GM19397 (cell line): ENCODE measurements around the gene KRT28.
"Not testable (repeated sequence)": the region's sequence is repeated elsewhere in the genome, so short reads cannot be mapped to it uniquely, and the experiment has no call there.

Experiments
- ATAC-seq: cut with Tn5 transposase; IDR thresholded peaks from one replicate; pipeline ENCODE4 v1.9.1; 2021; ENCODE audit warnings: mild to moderate bottlenecking, moderate library complexity; ENCODE audit not compliant: unreplicated experiment

KRT28 gene

DNA sequence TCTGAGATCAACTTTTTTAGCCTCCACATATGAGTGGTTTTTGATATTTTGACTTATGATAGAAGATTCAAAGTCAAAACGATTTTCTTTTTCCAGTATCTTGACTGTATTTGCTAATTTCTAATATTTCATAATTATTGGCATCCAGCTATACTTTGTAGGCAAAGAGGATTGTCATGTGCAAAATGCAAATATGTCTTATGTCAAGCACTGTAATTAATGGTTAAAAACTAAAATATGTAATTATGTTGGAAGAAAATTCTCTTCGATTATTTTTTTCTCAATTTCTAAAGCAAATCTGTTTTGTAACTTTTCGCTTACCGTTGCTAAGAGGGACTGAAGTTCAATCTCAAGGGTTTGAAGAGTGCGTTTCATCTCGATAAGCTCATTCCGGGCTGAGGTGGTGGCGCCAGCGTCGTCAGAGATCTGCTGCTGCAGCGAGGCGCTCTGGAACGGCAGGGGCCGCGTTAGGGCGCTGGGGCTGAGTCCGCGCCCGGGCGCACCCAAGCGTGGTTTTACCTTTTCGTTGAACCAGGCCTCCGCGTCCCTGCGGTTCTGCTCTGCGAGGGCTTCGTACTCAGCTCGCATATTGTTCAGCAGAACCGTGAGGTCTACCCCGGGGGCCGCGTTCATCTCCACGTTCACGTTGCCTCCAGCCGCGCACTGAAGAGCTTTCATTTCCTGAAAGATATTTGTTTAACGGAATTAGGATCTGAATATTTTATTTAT lies 20.4 kb downstream of the KRT28 start:
- ATAC-seq = no peak

DNA sequence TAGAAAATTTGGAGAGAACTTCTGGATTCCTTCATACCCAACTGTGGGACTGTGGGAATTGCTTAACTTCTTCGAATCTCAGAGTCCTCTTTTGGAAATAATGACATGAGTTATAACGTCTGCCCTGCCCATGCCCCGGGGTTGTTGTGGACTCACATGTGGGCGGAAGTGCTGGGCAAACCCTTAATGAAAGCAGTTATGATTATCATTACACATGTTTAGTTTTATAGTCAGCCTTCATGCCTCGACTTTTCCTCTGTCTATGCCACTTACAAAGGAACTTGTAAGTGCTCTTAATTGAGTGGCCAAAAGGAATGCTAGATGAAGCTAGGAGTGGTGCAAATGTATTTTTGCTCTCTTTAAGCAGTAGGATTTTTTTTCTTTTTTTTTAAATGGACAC lies 21.3 kb downstream of the KRT28 start:
- ATAC-seq = no peak

DNA sequence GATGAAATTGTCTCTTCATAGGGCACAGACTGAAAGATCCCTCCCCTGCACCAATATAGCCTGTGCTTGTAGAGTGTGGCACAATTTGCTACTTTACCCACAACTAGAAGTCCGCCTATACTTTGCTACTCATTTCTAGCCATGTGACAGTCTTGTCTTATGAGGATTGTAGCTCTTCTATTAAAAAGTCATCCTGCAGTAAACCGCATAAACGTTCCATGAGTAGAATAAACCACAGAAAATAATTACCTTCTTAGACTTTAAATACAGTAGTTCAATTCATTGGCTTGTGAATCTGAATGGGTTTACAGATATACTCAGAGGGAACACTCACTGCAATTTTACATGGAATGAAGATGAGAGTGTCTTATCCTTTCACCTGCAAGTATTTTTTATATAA lies 21.8 kb downstream of the KRT28 start:
- no peak for ATAC-seq

DNA sequence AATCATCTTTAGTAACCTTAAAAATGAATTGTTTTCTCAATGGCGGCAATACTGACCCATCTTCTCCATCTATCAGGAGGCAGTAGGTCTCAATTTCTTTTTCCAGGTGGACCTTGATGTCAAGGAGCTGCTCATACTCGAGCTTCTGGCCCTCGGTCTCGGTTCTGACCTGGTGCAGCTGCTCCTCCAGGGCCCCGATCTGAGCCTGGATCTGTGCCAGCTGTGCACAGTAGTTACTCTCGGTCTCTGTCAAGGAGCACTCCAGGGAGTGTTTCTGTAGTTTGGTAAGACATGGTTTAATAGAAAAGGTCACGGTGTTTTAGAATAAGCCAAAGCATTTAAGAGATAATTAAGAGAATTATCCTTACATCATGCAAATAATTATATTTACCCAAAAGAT lies 22.3 kb downstream of the KRT28 start:
- no peak for ATAC-seq

DNA sequence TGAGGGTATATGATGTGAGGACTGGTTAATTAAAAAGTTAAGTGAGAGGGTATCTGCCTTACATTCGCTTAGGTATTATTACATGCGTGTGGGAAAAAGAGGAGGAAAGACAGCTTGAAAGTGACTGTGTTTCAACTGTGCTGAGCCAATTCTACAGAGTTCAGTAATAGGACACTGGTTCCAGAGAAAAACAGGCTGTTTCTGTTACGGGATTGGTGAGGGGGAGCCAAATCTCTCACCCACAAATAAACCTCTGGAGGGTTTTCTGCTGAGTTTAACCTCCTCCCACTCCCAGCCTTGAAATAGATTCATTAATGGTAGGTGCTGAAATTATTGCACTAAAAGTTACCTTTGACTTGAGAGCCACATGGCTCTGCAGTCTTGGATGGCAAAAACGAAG lies 23.8 kb downstream of the KRT28 start:
- no peak for ATAC-seq

DNA sequence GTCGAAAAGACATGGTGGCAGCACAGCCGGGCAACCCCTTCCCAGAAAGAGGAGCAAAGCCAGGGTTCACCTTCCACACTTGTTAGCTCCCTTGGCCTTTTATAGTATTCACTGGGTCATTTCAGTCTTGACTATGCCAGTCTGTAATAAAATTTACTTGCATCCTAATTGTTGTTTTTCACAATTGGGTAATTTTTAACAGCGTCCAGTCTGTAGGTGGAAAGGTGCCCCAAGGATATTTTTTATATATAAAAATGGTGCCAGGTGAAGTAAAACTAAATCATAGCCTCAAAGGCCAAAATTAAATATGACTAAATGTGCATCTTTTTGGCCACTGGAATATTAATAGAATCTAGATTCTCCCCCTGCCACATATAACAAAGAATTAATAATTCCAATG lies 27.7 kb downstream of the KRT28 start, which contains the start of gene KRT26:
Gene KRT26, minus strand, starts transcription at position 101 of the 400 bp plus-strand sequence. Its CDS starts 88 bp downstream, at position 13.
- no peak for ATAC-seq

DNA sequence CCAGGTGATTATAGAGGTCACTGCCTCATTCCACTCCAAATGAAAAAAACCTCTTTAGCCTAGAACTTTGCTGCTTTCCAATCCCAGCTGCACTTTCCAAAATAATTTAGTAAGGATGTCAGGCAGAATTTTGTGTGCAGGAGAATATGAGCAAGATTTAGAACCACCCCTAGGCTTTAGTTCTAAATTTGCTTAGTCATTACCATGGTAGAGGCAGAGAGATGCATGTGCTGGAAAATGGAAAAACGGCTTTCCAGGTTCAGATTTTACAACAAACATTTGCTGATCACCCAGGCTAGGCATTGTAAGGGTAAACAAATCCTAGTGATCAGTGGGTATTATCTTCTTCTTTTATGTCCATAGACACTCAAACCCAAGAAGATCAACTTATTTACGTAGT lies 34.1 kb downstream of the KRT28 start:
- ATAC-seq = no peak

DNA sequence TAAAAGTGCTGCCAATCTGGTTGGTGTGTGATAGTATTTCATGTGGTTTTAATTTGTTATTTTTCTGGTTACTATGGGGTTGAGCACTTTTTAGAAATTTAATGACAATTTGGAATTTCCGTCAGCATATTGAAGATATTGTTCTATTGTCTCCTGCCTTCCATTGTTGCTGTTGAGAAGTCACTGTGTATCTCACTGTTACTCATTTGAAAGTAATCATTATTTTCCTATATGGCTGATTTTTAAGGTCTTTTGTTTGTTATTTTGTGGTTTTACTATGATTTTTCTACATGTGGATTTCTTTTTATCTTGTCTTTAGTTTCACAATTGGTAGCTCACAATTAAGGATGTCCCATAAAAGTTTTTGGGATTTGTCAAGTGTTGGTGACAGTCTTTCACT lies 36.0 kb downstream of the KRT28 start:
- ATAC-seq = no peak

DNA sequence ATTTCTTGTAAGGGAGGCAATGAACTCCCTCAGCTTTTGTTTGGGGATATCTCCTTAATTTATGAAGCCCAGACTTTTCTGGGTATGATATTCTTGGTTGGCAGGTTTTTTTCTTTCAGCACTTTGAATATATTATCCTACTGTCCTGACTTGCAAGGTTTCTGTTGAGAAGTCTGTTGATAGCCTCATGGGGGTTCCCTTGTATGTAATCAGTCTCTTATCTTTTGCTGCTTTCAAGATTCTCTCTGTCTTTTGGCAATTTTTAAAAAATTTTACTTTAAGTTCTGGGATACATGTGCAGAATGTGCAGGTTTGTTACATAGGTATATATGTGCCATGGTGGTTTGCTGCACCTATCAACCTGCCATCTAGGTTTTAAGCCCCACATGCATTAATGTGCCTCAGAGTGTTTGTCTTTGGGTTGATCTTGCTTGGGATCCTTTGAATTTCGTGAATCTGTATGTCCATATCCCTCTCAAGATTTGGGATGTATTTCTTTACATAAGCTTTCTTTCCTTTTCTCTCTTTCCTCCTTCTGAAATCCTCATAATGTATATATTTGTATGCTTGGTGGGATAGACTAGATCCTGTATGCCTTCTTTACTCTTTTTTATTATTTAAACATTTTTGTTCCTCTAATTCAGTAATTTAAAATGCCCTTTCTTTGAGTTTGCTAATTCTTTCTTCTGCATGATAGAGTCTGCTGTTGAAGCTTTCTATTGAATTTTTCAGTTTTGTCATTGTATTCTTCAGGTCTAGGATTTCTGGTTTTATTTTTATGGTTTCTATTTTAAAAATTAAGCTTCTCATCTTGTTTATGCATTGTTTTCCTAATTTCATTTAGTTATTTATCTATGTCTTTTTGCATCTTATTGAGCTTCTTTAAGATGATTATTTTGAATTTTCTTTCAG lies 39.4 kb downstream of the KRT28 start:
- ATAC-seq = no peak

DNA sequence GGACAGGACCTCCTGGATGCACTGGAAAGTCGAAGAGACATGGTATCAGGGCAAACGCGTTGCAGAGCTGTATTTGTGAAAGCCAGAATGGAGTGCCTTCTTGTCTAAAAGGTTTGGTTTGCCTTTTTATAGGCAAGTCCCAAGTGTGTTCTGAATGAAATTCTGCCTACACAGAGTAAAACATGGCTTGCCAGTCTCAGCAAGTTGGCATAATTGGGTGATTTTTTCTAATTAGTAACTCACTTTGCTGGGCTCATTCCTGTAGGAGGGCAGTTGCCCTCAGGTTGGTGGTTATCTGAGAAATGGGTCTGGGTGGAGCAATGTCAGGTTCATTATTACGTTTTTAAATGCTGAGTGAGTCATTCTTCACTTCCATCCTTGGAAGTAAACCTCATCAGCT lies 44.5 kb downstream of the KRT28 start, which contains the start of gene KRT25:
Gene KRT25, minus strand, starts transcription at position 101 of the 400 bp plus-strand sequence. Its CDS starts 60 bp downstream, at position 41.
- ATAC-seq = no peak

DNA sequence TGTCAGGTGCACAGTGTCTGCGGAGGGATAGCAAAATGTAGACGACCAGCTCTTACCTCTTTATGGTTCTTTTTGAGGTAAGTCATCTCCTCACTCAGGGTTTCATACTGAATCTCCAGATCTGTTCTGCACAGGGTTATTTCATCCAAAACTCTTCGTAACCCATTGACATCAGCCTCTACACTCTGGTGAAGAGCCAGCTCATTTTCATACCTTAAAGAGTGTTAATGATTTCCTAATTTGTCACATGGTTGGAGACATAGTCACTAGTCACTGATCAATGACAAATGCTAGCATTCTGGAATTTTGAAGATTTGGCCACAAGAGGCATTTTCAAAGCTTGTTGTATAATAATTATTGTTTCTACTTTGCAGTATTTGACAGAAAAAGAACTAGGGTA lies 46.0 kb downstream of the KRT28 start:
- ATAC-seq = no peak

DNA sequence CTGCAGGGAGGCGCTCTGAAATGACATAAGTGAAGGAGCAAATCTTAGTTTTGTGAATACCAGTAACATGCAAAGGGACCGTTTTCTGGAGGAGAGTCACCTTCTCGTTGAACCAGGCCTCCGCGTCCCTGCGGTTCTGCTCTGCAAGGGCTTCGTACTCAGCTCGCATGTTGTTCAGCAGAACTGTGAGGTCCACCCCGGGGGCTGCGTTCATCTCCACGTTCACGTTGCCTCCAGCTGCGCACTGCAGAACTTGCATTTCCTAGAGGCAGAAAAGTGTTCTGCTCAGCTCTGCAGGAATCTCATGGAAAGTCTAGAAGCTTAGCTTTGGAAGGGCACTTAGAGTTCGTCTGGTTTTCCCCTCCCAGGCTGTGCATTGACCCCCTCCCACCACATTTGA lies 48.7 kb downstream of the KRT28 start:
- ATAC-seq = no peak

DNA sequence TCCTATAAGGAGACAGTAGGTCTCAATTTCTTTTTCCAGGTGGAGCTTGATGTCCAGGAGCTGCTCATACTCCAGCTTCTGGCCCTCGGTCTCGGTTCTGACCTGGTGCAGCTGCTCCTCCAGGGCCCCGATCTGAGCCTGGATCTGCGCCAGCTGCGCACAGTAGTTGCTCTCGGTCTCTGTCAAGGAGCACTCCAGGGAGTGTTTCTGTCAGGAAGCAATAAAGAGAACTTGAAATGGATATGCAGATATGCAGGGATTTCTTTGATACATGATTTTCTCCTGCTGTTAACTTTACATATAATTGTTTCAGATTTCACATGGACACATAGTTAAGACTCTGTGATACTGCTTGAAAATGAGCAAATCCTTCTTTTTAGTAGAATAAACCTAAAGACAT lies 49.4 kb downstream of the KRT28 start:
- ATAC-seq = no peak

DNA sequence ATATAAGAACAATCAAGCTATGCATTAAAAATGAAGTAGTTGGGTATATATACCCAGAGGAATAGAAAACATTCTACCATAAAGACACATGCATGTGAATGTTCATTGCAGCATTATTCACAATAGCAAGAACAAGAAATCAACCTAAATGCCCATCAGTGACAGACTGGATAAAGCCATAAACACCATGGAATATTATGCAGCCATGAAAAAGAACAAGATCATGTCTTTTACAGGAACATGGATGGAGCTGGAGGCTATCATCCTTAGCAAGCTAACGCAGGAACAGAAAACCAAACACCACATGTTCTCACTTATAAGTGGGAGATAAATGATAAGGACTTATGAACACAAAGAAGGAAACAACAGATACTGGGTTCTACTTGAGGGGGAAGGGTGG lies 51.1 kb downstream of the KRT28 start:
- not testable (repeated sequence) for ATAC-seq
